ENCODE results near the gene MGAT5.

Gene MGAT5

DNA sequence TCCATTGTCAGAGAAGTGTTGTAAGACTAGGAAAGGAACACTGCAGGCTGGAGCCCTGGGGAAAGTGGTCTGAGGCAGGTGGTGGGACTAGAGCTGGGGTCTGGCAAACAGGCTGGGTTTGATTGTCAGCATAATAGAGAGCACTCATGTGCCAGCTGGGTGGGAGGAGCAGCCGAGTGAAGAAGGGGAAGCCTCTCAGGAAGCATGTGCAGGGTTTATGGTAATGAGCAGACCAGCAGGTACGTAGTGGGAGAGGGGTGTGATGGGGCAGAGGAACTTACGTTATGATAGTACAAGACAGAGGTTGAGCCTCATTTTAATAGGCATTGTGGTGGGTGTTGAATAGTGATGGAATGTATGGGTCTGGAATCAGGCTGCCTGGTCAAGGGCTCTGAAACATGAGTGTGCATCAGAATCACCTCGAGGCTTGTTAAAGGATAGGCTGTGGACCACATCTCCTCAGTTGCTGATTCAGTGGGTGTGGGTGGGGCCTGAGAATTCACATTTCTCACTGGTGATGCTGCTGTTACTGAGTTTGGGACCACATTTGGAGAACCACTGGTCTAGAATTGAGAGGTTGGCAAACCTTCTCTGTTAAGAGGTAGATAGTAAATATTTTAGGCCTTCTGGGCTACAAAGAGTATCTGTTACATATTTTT lies 1.7 kb upstream of the MGAT5 start:
- Histone ChIP-seq H3K4me3 (no peak overlapping the region), H3K4me1 (no peaks in the 10 kb centered on the region), H3K9me3 (no peaks in the 10 kb centered on the region), H3K27me3 (ENCODE audit: low read depth) (no peaks in the 10 kb centered on the region), H3K36me3 (replicated peaks) (no peaks in the 10 kb centered on the region; the same call in 1 of the 2 replicates)
- in situ Hi-C loops (cut with MboI; ENCODE audit: low sequenced_read_pairs) = no loop called here
- no peak for DNase-seq (ENCODE audit: low spot score in 2 of 2)

GRCh38 chr2:134253117-134253704 lies 661 bp upstream of the MGAT5 start:
- no peaks in the 10 kb centered on the region for H3K4me1 ChIP-seq
- in situ Hi-C loops (cut with MboI; ENCODE audit: low sequenced_read_pairs) = no loop called here
- no peaks in the 10 kb centered on the region; the same call in 1 of the 2 replicates for H3K36me3 ChIP-seq (replicated peaks)

GRCh38 chr2:134254824-134255223 lies 952 bp downstream of the MGAT5 start:
- Histone ChIP-seq H3K27me3 (ENCODE audit: low read depth) (no peaks in the 10 kb centered on the region), H3K4me1 (no peaks in the 10 kb centered on the region), H3K36me3 (replicated peaks) (no peaks in the 10 kb centered on the region; the same call in 1 of the 2 replicates), H3K4me3 (no peak overlapping the region), H3K9me3 (no peaks in the 10 kb centered on the region)
- in situ Hi-C loops (cut with MboI; ENCODE audit: low sequenced_read_pairs) = no loop called here
- DNase-seq (ENCODE audit: low spot score in 2 of 2) = no peak

More at GRCh38 chr2:134253117-134253704, 661 bp upstream of the MGAT5 start:
- no peak for DNase-seq (ENCODE audit: low spot score in 2 of 2)
- Histone ChIP-seq H3K9me3 (no peaks in the 10 kb centered on the region), H3K27me3 (ENCODE audit: low read depth) (no peaks in the 10 kb centered on the region), H3K4me3 (no peak overlapping the region)

DNA sequence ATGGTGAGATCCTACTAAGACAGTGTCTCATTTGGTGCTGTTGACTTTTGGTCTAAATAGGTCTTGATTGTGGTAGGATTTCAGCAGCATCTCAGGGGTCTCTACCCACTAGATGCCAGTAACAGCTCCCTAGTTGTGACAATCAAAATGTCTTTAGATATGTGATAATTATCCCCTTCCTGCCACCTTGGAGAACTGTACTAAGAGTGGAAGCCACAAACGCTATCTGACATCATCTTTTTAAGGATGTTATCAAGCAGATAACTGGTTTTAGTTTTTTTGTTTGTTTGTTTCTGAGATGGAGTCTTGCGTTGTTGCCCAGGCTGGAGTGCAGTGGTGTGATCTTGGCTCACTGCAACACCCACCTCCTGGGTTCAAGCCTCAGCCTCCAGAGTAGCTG lies 3.1 kb downstream of the MGAT5 start:
- no peaks in the 10 kb centered on the region for H3K4me1 ChIP-seq
- H3K36me3 ChIP-seq (replicated peaks) = no peaks in the 10 kb centered on the region
- H3K4me3 ChIP-seq = no peak overlapping the region
- DNase-seq (ENCODE audit: low spot score in 2 of 2) = no peak
- no peaks in the 10 kb centered on the region for H3K27me3 ChIP-seq (ENCODE audit: low read depth)
- in situ Hi-C loops (cut with MboI; ENCODE audit: low sequenced_read_pairs) = no loop called here
- no peaks in the 10 kb centered on the region for H3K9me3 ChIP-seq

- Histone ChIP-seq H3K27me3 (ENCODE audit: low read depth) (no peaks in the 10 kb centered on the region), H3K9me3 (no peaks in the 10 kb centered on the region), H3K36me3 (replicated peaks) (no peaks in the 10 kb centered on the region), H3K4me1 (no peaks in the 10 kb centered on the region), H3K4me3 (no peak overlapping the region)
- DNase-seq (ENCODE audit: low spot score in 2 of 2) = no peak
- in situ Hi-C loops (cut with MboI; ENCODE audit: low sequenced_read_pairs) = no loop called here
Measured at GRCh38 chr2:134257509-134257908, 3.6 kb downstream of the MGAT5 start.

- in situ Hi-C loops (cut with MboI; ENCODE audit: low sequenced_read_pairs) = no loop called here
Measured at GRCh38 chr2:134257965-134258683, 4.3 kb downstream of the MGAT5 start.

DNA sequence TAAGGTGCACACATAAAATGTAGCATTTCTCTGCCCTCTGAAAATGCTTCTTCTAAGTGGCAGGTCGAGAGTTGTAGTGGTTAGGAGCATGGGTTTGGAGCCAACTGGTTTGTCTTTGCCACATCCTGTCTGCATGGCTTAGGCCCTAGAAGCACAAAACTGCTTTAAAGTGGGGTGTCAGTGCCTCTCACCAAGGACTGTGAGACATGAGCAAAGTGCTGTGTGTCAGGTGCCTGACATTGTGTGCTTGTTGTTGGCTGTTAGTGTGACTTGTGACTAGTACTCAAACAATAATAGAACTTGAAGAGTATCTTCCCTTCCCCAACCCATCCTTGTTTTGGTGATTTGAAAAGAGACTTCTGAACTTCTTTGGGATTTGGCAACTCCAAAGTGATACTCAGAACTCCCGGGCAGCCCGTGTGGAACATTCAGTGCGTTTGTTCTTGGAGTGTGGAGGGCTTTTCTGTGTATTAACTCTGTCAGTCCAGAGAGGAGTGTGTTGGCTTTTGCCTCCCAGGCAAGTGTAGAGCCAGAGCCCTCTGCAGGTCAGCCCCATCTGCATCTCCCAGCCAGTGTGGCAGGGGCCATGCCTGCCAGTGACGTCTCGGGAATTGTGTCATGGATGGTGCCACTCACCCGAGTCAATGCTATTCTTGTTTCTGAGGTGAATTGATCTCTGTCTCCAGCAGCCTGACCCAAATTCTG lies 5.0 kb downstream of the MGAT5 start:
- no peak for DNase-seq (ENCODE audit: low spot score in 2 of 2)
- no peaks in the 10 kb centered on the region for H3K27me3 ChIP-seq (ENCODE audit: low read depth)

More at GRCh38 chr2:134257965-134258683, 4.3 kb downstream of the MGAT5 start:
- Histone ChIP-seq H3K36me3 (replicated peaks) (no peaks in the 10 kb centered on the region), H3K4me1 (no peaks in the 10 kb centered on the region), H3K27me3 (ENCODE audit: low read depth) (no peaks in the 10 kb centered on the region), H3K4me3 (no peak overlapping the region), H3K9me3 (no peaks in the 10 kb centered on the region)
- no peak for DNase-seq (ENCODE audit: low spot score in 2 of 2)

DNA sequence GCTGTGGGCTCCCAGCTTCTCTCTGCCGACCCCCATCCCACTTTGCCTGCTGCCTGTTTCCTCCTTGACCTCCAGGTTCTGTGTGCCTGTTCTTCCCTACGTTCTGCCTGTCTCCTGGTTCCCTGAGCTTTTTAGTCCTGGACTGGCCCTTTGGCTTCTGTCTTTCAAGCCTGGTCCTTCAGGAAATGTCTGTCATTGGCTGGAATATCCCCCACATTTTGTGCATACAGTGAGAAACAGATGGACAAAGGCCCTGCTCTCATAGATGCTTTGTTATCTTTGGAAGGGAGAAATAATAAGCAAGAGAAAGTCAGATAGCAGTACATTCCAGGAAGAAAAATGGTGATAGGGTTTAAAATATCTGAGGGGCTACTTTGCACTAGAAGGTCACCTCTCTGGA lies 5.7 kb downstream of the MGAT5 start:
- no peaks in the 10 kb centered on the region for H3K36me3 ChIP-seq (replicated peaks)
- no peak for DNase-seq (ENCODE audit: low spot score in 2 of 2)
- H3K27me3 ChIP-seq (ENCODE audit: low read depth) = no peaks in the 10 kb centered on the region
- H3K9me3 ChIP-seq = no peaks in the 10 kb centered on the region
- in situ Hi-C loops (cut with MboI; ENCODE audit: low sequenced_read_pairs) = no loop called here
- H3K4me3 ChIP-seq = no peak overlapping the region
- H3K4me1 ChIP-seq = no peaks in the 10 kb centered on the region

More for the DNA sequence above, 5.0 kb downstream of the MGAT5 start:
- in situ Hi-C loops (cut with MboI; ENCODE audit: low sequenced_read_pairs) = no loop called here
- no peak overlapping the region for H3K4me3 ChIP-seq
- H3K36me3 ChIP-seq (replicated peaks) = no peaks in the 10 kb centered on the region
- no peaks in the 10 kb centered on the region for H3K4me1 ChIP-seq
- no peaks in the 10 kb centered on the region for H3K9me3 ChIP-seq

DNA sequence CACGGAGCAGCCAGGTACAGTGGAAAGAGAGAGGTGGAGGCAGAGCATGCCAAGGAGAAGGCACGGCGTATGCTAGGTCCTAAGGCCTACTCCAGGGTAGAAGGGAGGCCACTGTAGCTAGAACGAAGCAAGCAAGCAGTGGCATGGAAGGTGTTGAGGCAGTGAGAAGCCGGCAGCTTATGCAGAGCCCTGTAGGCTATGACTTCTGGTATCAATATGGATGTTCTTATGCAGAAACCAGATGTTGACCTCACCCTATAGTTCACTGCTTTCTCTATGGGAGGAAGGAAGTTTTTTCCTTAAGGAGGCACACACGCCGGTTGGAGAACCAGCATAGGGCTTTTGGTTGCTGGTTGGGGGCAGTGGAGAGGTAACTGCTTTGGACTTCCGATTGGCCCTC lies 6.1 kb downstream of the MGAT5 start:
- Histone ChIP-seq H3K36me3 (replicated peaks) (no peaks in the 10 kb centered on the region), H3K9me3 (no peaks in the 10 kb centered on the region), H3K4me3 (no peak overlapping the region), H3K27me3 (ENCODE audit: low read depth) (no peaks in the 10 kb centered on the region), H3K4me1 (no peaks in the 10 kb centered on the region)
- in situ Hi-C loops (cut with MboI; ENCODE audit: low sequenced_read_pairs) = no loop called here
- no peak for DNase-seq (ENCODE audit: low spot score in 2 of 2)

DNA sequence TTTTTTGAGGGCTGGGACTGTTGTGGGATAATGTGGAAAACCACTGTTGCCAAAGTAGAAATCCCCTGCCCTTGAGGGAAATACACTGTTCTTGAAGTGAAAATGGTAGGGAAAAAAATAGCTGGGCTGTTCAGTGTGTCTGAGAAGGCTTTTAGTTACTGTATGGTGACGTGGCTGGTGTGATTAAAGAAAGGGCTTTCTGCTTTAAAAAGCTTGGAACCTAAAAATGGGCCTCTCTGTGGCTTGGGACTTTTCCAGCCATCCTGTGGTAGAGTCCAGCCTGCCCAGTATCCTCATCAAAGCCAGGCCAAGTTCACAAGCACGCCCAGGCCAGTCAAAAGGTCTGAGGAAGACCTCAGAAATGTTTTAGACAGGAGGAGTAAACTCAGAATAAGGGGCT lies 6.8 kb downstream of the MGAT5 start:
- Histone ChIP-seq H3K9me3 (no peaks in the 10 kb centered on the region), H3K36me3 (replicated peaks) (no peaks in the 10 kb centered on the region), H3K27me3 (ENCODE audit: low read depth) (no peaks in the 10 kb centered on the region), H3K4me3 (no peak overlapping the region), H3K4me1 (no peaks in the 10 kb centered on the region)
- in situ Hi-C loops (cut with MboI; ENCODE audit: low sequenced_read_pairs) = no loop called here
- no peak for DNase-seq (ENCODE audit: low spot score in 2 of 2)

GRCh38 chr2:134261398-134262131 lies 7.7 kb downstream of the MGAT5 start:
- Histone ChIP-seq H3K9me3 (no peaks in the 10 kb centered on the region), H3K4me1 (no peaks in the 10 kb centered on the region), H3K4me3 (no peak overlapping the region), H3K27me3 (ENCODE audit: low read depth) (no peaks in the 10 kb centered on the region), H3K36me3 (replicated peaks) (no peaks in the 10 kb centered on the region)
- in situ Hi-C loops (cut with MboI; ENCODE audit: low sequenced_read_pairs) = no loop called here
- DNase-seq (ENCODE audit: low spot score in 2 of 2) = no peak

DNA sequence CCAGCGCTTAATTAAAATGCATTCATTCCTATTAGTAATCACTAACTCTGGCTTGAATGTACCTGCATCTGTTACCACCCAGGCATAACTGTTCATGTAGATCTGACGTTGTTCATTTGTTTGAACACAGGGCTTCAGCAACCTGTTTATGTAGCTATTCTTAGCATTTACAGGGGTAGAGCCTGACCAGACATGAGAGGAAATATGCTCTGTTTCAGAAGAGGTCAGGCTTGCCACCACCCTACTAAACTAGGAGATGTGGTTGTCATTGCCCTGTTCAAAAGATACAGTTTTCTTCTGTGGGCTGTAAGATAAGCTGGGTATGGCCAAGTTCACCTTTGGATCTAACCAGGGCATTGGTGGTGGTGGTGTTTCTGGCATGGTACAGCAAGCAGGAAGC lies 8.8 kb downstream of the MGAT5 start:
- H3K27me3 ChIP-seq (ENCODE audit: low read depth) = no peaks in the 10 kb centered on the region
- in situ Hi-C loops (cut with MboI; ENCODE audit: low sequenced_read_pairs) = no loop called here
- no peaks in the 10 kb centered on the region for H3K4me1 ChIP-seq
- no peak overlapping the region for H3K4me3 ChIP-seq
- no peaks in the 10 kb centered on the region for H3K9me3 ChIP-seq
- H3K36me3 ChIP-seq (replicated peaks) = no peaks in the 10 kb centered on the region
- DNase-seq (ENCODE audit: low spot score in 2 of 2) = no peak

- no peaks in the 10 kb centered on the region for H3K27me3 ChIP-seq (ENCODE audit: low read depth)
- H3K9me3 ChIP-seq = no peaks in the 10 kb centered on the region
- no peaks in the 10 kb centered on the region; the same call in 1 of the 2 replicates for H3K4me1 ChIP-seq
- H3K4me3 ChIP-seq = no peak overlapping the region
- no peak for DNase-seq (ENCODE audit: low spot score in 2 of 2)
- no peaks in the 10 kb centered on the region for H3K36me3 ChIP-seq (replicated peaks)
- in situ Hi-C loops (cut with MboI; ENCODE audit: low sequenced_read_pairs) = no loop called here
Measured at GRCh38 chr2:134268265-134268664, 14.4 kb downstream of the MGAT5 start.

All from HAP-1 (cell line).